HuH-7 (cell line): ENCODE measurements around the gene ST6GALNAC4.

ENCODE experiments used
- DNase-seq: peaks from one replicate; pipeline ENCODE4 v3.0.0; 2011; ENCODE audit warnings: low spot score

The ST6GALNAC4 gene

GRCh38 chr9:127912296-127912695 is 4.5 kb downstream of the ST6GALNAC4 start:
- no peak for DNase-seq

GRCh38 chr9:127910613-127911205 is 6.1 kb downstream of the ST6GALNAC4 start:
- no peak for DNase-seq

GRCh38 chr9:127909839-127910273 is 7.0 kb downstream of the ST6GALNAC4 start:
- DNase-seq, result no peak

GRCh38 chr9:127908660-127908926 is 8.2 kb downstream of the ST6GALNAC4 start:
- no peak for DNase-seq

GRCh38 chr9:127907867-127908659 is 8.8 kb downstream of the ST6GALNAC4 start:
- no peak for DNase-seq

- no peak for DNase-seq
Measured at GRCh38 chr9:127905788-127906191, 11.1 kb downstream of the ST6GALNAC4 start.

- DNase-seq, result no peak
Measured at GRCh38 chr9:127905004-127905728, 11.7 kb downstream of the ST6GALNAC4 start.

- DNase-seq, result no peak
Measured at GRCh38 chr9:127904561-127905003, 12.3 kb downstream of the ST6GALNAC4 start.

GRCh38 chr9:127903557-127904475 is 13.0 kb downstream of the ST6GALNAC4 start:
- DNase-seq, result no peak

GRCh38 chr9:127899128-127899943 is 17.5 kb downstream of the ST6GALNAC4 start, which contains the start of gene ST6GALNAC6:
Gene ST6GALNAC6 (minus strand): TSS chr9:127899603. CDS start chr9:127897981, 1,622 bp downstream.
- peak; percentile 83 for DNase-seq

GRCh38 chr9:127898433-127899127 is 18.3 kb downstream of the ST6GALNAC4 start:
- DNase-seq, result peak; percentile 74

- peak; percentile 96 for DNase-seq
Measured at GRCh38 chr9:127897193-127897692, 19.6 kb downstream of the ST6GALNAC4 start.

- DNase-seq, result no peak
Measured at GRCh38 chr9:127896395-127897192, 20.2 kb downstream of the ST6GALNAC4 start.

- no peak for DNase-seq
Measured at GRCh38 chr9:127895811-127896210, 21.0 kb downstream of the ST6GALNAC4 start.

- DNase-seq, result no peak
Measured at GRCh38 chr9:127893392-127893791, 23.4 kb downstream of the ST6GALNAC4 start.

- DNase-seq, result no peak
Measured at GRCh38 chr9:127892831-127893230, 24.0 kb downstream of the ST6GALNAC4 start.

GRCh38 chr9:127890053-127890452 is 26.8 kb downstream of the ST6GALNAC4 start:
- no peak for DNase-seq

- no peak for DNase-seq
Measured at GRCh38 chr9:127887792-127888191, 29.0 kb downstream of the ST6GALNAC4 start.

- no peak for DNase-seq
Measured at GRCh38 chr9:127886401-127886972, 30.4 kb downstream of the ST6GALNAC4 start.
